ENCODE measurements around the gene MAMSTR.

MAMSTR gene

GRCh38 chr19:48746738-48747575 lies 27.4 kb upstream of the MAMSTR start, which contains the start of gene IZUMO1:
Gene IZUMO1 (minus strand): TSS chr19:48746909. CDS start chr19:48745859, 1,050 bp downstream.
- TF ChIP-seq Cebpa-rat (IDR thresholded peaks at IDR 0.05) = no peak
- H4K20me1 ChIP-seq = no peaks in the 10 kb centered on the region
- peak within 1 kb of the TSS; percentile 71 for H3K4me2 ChIP-seq
- peak within 1 kb of the TSS; percentile 74 for H3K27ac ChIP-seq
- H3K9ac ChIP-seq = peak within 1 kb of the TSS; percentile 77
- H3K4me1 ChIP-seq = peaks cover 67% of the 10 kb centered on the region
- no peaks in the 10 kb centered on the region for H3K9me3 ChIP-seq
- H3K4me3 ChIP-seq = peak within 1 kb of the TSS; percentile 73
- peaks cover 36% of the 10 kb centered on the region for H3K36me3 ChIP-seq
- peaks cover 6% of the 10 kb centered on the region; the same call in 1 of the 2 replicates for H3K27me3 ChIP-seq

- no peak for TF ChIP-seq Cebpa-rat (IDR thresholded peaks at IDR 0.05)
- peak overlapping the region; percentile 73; the same call in 1 of the 2 replicates for H3K4me3 ChIP-seq
- H3K9me3 ChIP-seq = no peaks in the 10 kb centered on the region
- H3K36me3 ChIP-seq = peaks cover 36% of the 10 kb centered on the region
- H3K4me2 ChIP-seq = peak overlapping the region; percentile 71
- no peaks in the 10 kb centered on the region for H4K20me1 ChIP-seq
- H3K27me3 ChIP-seq = no peaks in the 10 kb centered on the region
- no peak overlapping the region for H3K27ac ChIP-seq
- peaks cover 67% of the 10 kb centered on the region for H3K4me1 ChIP-seq
- H3K9ac ChIP-seq = no peak overlapping the region
Measured at GRCh38 chr19:48746110-48746509, 26.6 kb upstream of the MAMSTR start.

- no peaks in the 10 kb centered on the region for H3K9me3 ChIP-seq
- H3K4me1 ChIP-seq = peaks cover 67% of the 10 kb centered on the region
- H3K9ac ChIP-seq = no peak overlapping the region
- no peak overlapping the region for H3K4me3 ChIP-seq
- no peak for TF ChIP-seq Cebpa-rat (IDR thresholded peaks at IDR 0.05)
- peaks cover 29% of the 10 kb centered on the region for H3K36me3 ChIP-seq
- no peaks in the 10 kb centered on the region for H4K20me1 ChIP-seq
- no peaks in the 10 kb centered on the region for H3K27me3 ChIP-seq
- H3K4me2 ChIP-seq = 0 out of 2 replicates have a peak overlapping the region, but pooled peaks have one; percentile 71
- H3K27ac ChIP-seq = no peak overlapping the region
Measured at GRCh38 chr19:48745208-48745995, 25.9 kb upstream of the MAMSTR start.

GRCh38 chr19:48742096-48742495 lies 22.6 kb upstream of the MAMSTR start:
- Histone ChIP-seq H3K4me3 (no peak overlapping the region), H3K27ac (peak overlapping the region; percentile 98; the same call in 1 of the 2 replicates), H3K27me3 (no peaks in the 10 kb centered on the region), H4K20me1 (no peaks in the 10 kb centered on the region), H3K4me1 (peaks cover 49% of the 10 kb centered on the region), H3K9me3 (no peaks in the 10 kb centered on the region), H3K9ac (no peak overlapping the region), H3K4me2 (peak overlapping the region; percentile 99), H3K36me3 (peaks cover 20% of the 10 kb centered on the region; the same call in 1 of the 2 replicates)
- TF ChIP-seq Cebpa-rat (IDR thresholded peaks at IDR 0.05) = no peak

GRCh38 chr19:48741129-48741999 lies 21.8 kb upstream of the MAMSTR start:
- H3K9ac ChIP-seq = peak overlapping the region; percentile 95
- H3K4me2 ChIP-seq = peak overlapping the region; percentile 99

GRCh38 chr19:48740164-48740972 lies 20.8 kb upstream of the MAMSTR start, which contains the start of gene RASIP1:
Gene RASIP1 (minus strand): TSS chr19:48740610. CDS start chr19:48740282, 328 bp downstream.
- peaks cover 35% of the 10 kb centered on the region for H3K4me1 ChIP-seq
- H3K4me2 ChIP-seq = peak within 1 kb of the TSS; percentile 99
- peaks cover 23% of the 10 kb centered on the region for H3K36me3 ChIP-seq
- no peaks in the 10 kb centered on the region for H3K9me3 ChIP-seq
- peak within 1 kb of the TSS; percentile 95 for H3K9ac ChIP-seq
- no peak for TF ChIP-seq Cebpa-rat (IDR thresholded peaks at IDR 0.05)
- H3K27ac ChIP-seq = peak within 1 kb of the TSS; percentile 98
- H3K4me3 ChIP-seq = peak within 1 kb of the TSS; percentile 94
- no peaks in the 10 kb centered on the region for H3K27me3 ChIP-seq
- H4K20me1 ChIP-seq = no peaks in the 10 kb centered on the region

More at GRCh38 chr19:48741129-48741999, 21.8 kb upstream of the MAMSTR start:
- Histone ChIP-seq H3K27me3 (no peaks in the 10 kb centered on the region), H3K9me3 (no peaks in the 10 kb centered on the region), H3K4me1 (peaks cover 44% of the 10 kb centered on the region), H3K4me3 (peak overlapping the region; percentile 94), H3K36me3 (peaks cover 20% of the 10 kb centered on the region; the same call in 1 of the 2 replicates), H4K20me1 (no peaks in the 10 kb centered on the region), H3K27ac (peak overlapping the region; percentile 98)
- no peak for TF ChIP-seq Cebpa-rat (IDR thresholded peaks at IDR 0.05)

- Histone ChIP-seq H4K20me1 (no peaks in the 10 kb centered on the region), H3K36me3 (peaks cover 28% of the 10 kb centered on the region), H3K9ac (peak overlapping the region; percentile 95), H3K27me3 (no peaks in the 10 kb centered on the region), H3K4me3 (peak overlapping the region; percentile 94), H3K27ac (peak overlapping the region; percentile 98), H3K4me2 (peak overlapping the region; percentile 99), H3K9me3 (no peaks in the 10 kb centered on the region), H3K4me1 (peaks cover 34% of the 10 kb centered on the region)
- no peak for TF ChIP-seq Cebpa-rat (IDR thresholded peaks at IDR 0.05)
Measured at GRCh38 chr19:48739404-48740163, 20.1 kb upstream of the MAMSTR start.

All from BLaER1 (cell line).